Measurements from ENCODE around the gene DNAH1.

DNA sequence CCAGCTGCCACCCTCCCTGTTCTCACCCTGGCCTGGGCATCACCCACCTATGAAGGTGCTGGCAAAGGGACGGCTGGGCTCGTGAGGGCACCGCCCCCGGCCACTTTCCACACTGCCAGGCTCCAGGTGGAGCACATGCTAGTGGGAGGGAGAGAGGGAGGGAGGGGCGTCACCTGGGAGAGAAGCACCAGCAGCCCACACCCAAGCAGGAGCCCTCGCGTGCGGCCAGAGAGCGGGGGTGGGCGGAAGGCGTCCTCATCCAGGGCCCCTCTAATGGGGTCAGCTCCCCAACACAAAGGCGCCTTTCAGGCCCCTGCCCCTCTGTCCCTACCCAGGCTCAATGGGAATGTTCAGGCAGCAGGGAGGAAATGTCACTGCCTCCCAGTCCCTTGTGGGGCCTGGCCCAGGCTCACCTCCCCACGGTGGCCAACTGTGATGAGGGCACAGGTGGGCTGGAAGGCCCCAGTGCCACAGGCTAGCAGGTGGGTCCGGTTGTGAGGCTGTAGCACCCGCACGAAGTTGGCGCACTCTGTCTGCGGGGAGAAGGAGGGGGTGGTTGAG, 125.7 kb downstream of the DNAH1 start:
- TF ChIP-seq POLR2A (IDR thresholded peaks at IDR 0.05) (no peak), CTCF (IDR thresholded peaks at IDR 0.05) (no peak)
